Activated T-helper 1 cell treated with Interleukin-2 at 50 U/mL for 16 hours (primary cell): ENCODE measurements around the gene JAK3.
A peak's percentile ranks its signal among the peaks of the same experiment; 100 is the strongest.

Experiments used
- DNase-seq: peaks from one replicate; pipeline ENCODE4 v3.0.0-alpha.2; 2020; ENCODE audit warnings: low read depth

JAK3 gene

GRCh38 chr19:17865364-17866311 lies 17.9 kb upstream of the JAK3 start:
- DNase-seq: no peak

GRCh38 chr19:17863520-17864182 lies 15.9 kb upstream of the JAK3 start:
- DNase-seq: no peak

GRCh38 chr19:17862711-17863519 lies 15.1 kb upstream of the JAK3 start:
- no peak for DNase-seq

DNA sequence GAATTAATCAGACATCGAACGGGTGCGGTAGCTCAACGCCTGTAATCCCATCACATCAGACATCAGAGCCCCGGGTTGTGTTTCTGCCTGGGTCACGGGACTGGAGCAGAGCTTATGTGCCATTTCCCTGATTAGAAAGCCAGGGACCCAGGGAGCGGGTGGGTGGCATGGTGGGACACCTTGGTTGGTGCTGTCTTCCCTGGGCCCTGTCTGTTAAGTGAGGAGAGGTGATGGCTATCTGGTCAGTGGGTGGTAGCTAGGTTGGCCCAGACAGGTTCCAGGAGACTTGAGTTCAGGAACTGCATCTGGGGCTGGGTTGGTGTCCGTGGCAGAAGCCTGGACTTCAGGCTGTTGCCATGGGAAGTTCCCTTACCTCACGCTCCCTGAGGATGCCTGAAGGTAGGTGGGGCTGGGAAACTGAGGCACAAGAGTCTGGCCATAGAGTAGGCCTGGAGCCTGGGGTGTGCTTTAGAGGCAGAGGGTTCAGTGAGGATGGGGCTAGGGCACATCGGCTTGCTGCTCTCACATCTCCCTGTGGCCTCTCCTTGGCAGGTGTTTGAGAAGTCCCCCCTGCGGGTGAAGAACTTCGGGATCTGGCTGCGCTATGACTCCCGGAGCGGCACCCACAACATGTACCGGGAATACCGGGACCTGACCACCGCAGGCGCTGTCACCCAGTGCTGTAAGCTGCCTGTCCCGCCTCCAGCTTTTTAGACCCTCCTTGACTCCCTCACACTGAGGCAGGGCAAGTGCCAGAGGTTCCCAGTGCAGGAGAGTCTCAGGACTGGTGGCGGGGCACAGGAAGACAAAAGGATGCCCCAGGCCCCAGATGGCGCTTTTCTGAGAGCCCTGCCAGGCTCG lies 14.0 kb upstream of the JAK3 start:
- no peak for DNase-seq

- DNase-seq: no peak
These were observed 13.2 kb upstream of the JAK3 start for GRCh38 chr19:17860993-17861360.

DNA sequence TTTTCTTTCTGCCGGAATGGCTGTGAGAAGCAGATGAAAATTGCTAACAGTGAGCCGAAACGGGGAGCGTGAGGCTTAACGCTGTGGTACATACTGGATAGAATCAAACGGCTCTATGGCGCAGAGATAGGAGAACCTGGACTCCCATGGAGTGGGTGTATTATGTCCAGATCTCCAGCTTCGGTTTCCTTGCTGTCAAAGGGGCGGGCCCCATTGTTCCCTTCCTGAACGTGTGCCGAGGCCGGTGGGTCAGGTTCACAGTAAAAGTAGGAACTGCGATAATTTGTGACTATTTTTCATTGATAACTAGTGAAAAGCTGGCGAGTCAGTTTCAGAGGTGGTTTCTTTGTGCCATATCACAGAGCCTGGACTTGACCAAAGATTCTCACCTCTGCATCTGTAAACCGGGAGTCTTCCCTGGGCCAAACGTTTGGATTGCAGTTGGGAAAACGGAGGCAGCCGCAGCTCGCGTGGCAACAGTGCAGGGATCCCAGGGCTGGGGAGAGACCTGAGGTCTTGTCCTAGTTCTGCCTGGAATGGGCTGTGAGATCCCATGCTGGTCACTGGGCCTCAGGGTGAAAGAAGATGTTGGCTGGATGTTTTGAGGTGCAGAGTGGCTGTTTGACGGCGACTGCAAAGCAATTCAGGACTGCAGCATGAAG lies 12.7 kb upstream of the JAK3 start:
- DNase-seq: no peak

DNA sequence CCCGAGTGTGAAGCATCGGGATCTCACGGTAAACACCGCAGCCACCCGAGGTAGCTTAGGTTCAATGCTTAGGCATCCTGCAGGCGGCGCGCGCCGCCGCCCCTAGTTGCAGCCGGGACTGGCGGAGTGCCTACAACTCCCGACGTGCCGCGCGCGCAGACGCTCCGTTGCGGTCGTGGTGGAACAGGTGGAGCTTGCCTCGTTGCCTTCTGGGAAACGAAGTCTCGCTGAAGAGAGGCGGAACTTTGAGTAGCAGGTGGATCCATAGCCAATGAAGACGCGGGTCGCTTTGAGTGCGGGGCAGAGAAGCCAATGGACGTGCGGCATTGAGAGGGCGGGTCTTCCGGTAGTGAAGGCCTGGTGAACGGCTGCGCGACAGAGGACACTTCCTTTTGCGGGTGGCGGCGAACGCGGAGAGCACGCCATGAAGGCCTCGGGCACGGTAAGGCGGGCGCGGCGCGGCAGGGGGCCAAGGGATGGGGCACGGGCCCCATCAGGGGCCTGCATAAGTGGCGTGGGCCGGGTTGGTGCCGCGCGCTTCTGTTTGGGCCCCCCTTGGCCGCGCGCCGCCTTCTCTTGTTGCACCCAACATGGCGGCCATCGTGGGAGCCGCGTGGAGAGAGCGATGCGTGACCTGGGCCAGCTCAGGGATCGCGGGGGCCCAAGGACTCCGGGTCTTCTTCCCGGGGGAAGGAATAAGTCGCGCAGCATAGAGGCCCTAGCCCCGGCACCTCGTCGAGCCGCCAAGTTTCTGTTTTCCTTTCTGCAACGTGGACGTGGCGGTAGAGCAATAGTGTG lies 11.9 kb upstream of the JAK3 start, which contains the start of gene RPL18A:
Gene RPL18A, plus strand, starts transcription at position 378 of the 798 bp plus-strand sequence. Its CDS starts 47 bp downstream, at position 425.
- DNase-seq: peak; percentile 99

GRCh38 chr19:17855280-17856152 lies 7.7 kb upstream of the JAK3 start:
- DNase-seq: peak; percentile 80

GRCh38 chr19:17854061-17854460 lies 6.3 kb upstream of the JAK3 start:
- DNase-seq: no peak

DNA sequence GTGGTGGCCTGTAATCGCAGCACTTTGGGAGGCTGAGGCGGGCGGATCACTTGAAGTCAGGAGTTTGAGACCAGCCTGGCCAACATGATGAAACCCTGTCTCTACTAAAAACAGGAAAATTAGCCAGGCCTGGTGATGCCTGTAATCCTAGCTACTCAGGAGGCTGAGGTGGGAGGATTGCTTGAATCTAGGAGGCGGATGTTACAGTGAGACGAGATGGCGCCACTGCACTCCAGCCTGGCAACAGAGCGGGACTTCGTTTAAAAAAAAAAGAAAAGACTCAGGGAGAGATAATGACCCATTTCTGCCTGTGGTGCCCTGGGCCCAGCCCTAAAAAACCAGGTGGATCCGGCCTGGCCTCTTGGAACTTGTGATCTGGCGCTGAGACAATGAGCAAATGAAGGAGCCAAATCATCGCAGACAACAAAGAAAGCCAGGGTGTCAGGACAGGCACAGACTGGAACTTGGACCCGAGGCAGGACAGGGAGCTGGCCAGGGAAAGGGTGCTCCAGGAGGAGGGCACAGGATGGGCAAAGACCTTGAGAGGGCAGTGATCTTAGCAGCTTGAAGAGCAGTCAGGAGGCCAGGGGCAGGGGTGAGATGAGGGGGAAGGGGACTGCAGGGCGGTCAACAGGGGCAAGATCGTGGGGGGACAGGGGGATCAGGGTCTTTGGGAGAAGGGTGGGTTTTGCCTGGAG lies 962 bp upstream of the JAK3 start:
- DNase-seq: no peak

DNA sequence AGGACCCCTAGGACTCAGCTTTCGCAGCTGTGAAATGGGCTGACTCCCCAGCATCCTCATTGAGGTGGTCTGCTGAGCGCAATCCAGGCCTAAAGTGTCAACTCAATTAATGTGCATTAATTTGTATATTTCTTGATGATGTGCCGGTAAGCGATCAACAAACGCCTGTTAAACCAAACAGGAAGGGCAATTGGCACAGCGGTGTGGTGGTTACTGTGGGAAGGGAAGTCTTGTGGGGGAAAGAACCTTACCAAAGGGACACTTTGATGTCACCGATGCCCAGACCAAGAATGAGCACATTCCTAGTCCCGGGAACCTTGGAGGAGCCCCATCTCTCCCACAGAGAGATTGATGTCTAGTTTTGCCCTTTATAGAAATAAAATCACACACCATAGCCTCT lies 1.6 kb downstream of the JAK3 start:
- peak; percentile 31 for DNase-seq

- DNase-seq: no peak
These were observed 3.8 kb downstream of the JAK3 start for GRCh38 chr19:17843908-17844490.

GRCh38 chr19:17843292-17843827 lies 4.4 kb downstream of the JAK3 start:
- DNase-seq: no peak

DNA sequence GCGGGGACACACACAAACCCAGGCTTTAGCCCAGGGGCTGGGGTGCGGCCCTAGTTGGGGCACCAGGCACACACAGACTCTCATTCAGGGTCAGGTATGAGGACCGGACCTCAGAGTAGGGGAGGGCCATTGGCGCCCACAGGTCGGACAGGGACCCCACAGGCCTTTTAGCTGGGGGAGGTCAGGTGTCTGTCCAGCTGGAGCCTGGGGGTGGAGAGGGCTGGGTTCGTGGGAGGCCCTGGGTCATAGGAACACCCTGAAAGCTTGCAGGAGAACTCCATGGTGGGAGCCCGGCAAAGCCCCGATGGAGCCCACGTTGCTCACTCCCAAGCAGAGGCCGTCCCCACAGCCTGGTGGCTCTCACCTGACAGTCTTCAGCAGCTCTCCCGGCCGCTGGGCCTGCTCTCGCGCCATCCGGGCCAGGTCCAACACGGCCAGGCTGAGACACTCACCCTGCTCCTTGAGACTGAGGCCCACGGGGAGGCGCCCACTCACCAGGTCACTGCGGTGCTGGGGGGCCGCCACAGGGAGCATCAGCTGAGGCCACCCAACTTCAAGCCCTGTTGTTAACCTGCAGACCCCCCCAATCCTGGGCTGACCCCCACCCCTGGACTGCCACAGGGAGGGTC lies 5.0 kb downstream of the JAK3 start:
- DNase-seq: no peak

DNA sequence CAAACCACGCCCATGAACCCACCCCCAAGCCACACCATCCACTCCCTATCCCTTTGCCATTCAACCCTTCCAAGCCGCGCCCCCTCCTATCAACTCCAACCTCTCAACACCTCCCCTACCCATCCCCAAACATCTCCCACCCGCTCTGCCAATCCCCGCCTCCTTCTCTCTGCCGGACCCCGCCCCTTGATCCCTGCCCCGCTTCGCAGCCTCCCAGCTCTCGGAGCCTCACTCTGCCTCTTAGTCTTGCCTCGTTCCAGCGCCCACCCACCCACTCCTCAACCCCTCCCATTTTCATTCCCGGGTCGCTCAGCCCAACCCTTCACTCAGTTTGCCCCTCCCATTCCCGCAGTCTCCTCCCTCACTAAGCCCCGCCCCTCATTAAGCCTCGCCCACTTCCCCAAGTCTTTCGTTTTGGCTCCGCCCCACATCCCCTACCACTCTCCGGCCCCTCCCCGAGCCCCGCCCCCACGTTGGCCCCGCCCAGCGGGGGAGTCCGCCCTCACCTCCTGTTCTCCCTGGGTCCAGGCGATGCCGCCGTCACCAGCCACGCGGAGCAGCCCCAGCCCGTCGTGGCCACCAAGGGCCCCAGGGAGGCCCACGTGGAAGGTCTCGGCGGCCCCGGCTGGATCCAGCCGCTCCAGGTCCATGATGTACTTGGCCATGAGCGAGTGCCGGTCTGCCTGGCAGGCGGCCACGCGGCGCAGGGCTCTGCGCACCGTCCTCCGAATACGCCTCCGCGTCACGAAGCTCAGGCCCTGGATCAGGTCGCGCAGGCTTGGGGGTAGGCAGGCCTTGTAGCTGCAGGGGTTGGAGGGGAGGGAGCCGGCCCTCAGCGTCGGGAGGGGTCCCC lies 5.7 kb downstream of the JAK3 start:
- DNase-seq: no peak

GRCh38 chr19:17841371-17841809 lies 6.4 kb downstream of the JAK3 start:
- no peak for DNase-seq
